ENCODE data around the gene KRT34.

The KRT34 gene

DNA sequence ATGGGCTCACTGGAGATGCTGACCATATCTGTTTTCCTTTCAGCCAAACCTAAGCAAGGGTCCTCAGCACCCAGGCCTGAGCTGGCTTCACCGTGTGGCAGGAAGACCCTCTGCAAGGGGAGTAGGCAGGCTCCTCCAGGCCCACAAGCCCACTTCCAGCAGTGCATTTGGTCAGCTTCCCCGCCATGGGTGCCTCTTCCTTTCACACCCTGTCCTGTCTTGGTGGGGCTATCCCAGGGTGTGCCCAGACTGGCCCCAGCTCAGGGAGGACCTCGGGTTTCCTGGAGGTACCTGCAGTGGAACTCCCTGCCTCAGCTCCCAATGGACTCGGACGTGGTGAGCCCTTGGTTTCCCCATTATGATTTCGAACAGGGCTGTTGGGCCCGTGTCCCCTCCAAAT, 53.9 kb downstream of the KRT34 start:
- DNase-seq: no peak

Data from activated effector memory CD4-positive, alpha-beta T cell treated with Interleukin-2 at 50 U/mL for 16 hours (primary cell).